ES-I3 (cell line): ENCODE measurements around the gene INHA.

Experiments used
- H3K36me3 ChIP-seq: 2 replicates; pipeline ENCODE4 v1.6.1; 2013; ENCODE audit warnings: mild to moderate bottlenecking, low read length, control low read depth, moderate library complexity; ENCODE audit not compliant: insufficient read depth
- H3K4me1 ChIP-seq: 2 replicates; pipeline ENCODE4 v1.6.1; 2013; ENCODE audit warnings: mild to moderate bottlenecking, control low read depth, low read length; ENCODE audit not compliant: insufficient read depth
- H3K9ac ChIP-seq: 2 replicates; pipeline ENCODE4 v1.6.1; 2013; ENCODE audit warnings: low read depth, mild to moderate bottlenecking, low read length, moderate library complexity
- H3K9me3 ChIP-seq: 2 replicates; pipeline ENCODE4 v1.6.1; 2013; ENCODE audit warnings: mild to moderate bottlenecking, low read length, moderate library complexity; ENCODE audit not compliant: control insufficient read depth, insufficient read depth

Gene INHA

GRCh38 chr2:219560037-219560892 is 11.8 kb upstream of the INHA start:
- no peak overlapping the region for H3K9ac ChIP-seq
- H3K9me3 ChIP-seq = no peaks in the 10 kb centered on the region
- peaks cover 46% of the 10 kb centered on the region for H3K4me1 ChIP-seq
- peaks cover 7% of the 10 kb centered on the region; the same call in 1 of the 2 replicates for H3K36me3 ChIP-seq

GRCh38 chr2:219560893-219561178 is 11.3 kb upstream of the INHA start:
- Histone ChIP-seq H3K4me1 (peaks cover 48% of the 10 kb centered on the region), H3K9ac (no peak overlapping the region), H3K36me3 (peaks cover 7% of the 10 kb centered on the region; the same call in 1 of the 2 replicates), H3K9me3 (no peaks in the 10 kb centered on the region)

- H3K4me1 ChIP-seq = peaks cover 53% of the 10 kb centered on the region
- no peak overlapping the region for H3K9ac ChIP-seq
- H3K36me3 ChIP-seq = peaks cover 7% of the 10 kb centered on the region; the same call in 1 of the 2 replicates
- no peaks in the 10 kb centered on the region for H3K9me3 ChIP-seq
These were observed 10.7 kb upstream of the INHA start for GRCh38 chr2:219561179-219562048.

GRCh38 chr2:219562049-219563020 is 9.8 kb upstream of the INHA start:
- H3K9ac ChIP-seq = no peak overlapping the region
- peaks cover 7% of the 10 kb centered on the region for H3K36me3 ChIP-seq
- H3K4me1 ChIP-seq = peaks cover 53% of the 10 kb centered on the region
- H3K9me3 ChIP-seq = no peaks in the 10 kb centered on the region

- H3K9ac ChIP-seq = no peak overlapping the region
- H3K36me3 ChIP-seq = peaks cover 7% of the 10 kb centered on the region
- peaks cover 53% of the 10 kb centered on the region for H3K4me1 ChIP-seq
These were observed 8.7 kb upstream of the INHA start for GRCh38 chr2:219563271-219563928.

GRCh38 chr2:219565130-219566080 is 6.7 kb upstream of the INHA start:
- peaks cover 11% of the 10 kb centered on the region for H3K36me3 ChIP-seq

More at GRCh38 chr2:219563271-219563928, 8.7 kb upstream of the INHA start:
- H3K9me3 ChIP-seq = no peaks in the 10 kb centered on the region

GRCh38 chr2:219566640-219567039 is 5.5 kb upstream of the INHA start:
- Histone ChIP-seq H3K9ac (no peak overlapping the region), H3K4me1 (peaks cover 40% of the 10 kb centered on the region), H3K36me3 (peaks cover 11% of the 10 kb centered on the region), H3K9me3 (no peaks in the 10 kb centered on the region)

More at GRCh38 chr2:219565130-219566080, 6.7 kb upstream of the INHA start:
- Histone ChIP-seq H3K4me1 (peaks cover 51% of the 10 kb centered on the region), H3K9ac (no peak overlapping the region), H3K9me3 (no peaks in the 10 kb centered on the region)

- H3K9ac ChIP-seq = no peak overlapping the region
- H3K36me3 ChIP-seq = peaks cover 11% of the 10 kb centered on the region
- peaks cover 40% of the 10 kb centered on the region for H3K4me1 ChIP-seq
- H3K9me3 ChIP-seq = no peaks in the 10 kb centered on the region
These were observed 5.0 kb upstream of the INHA start for GRCh38 chr2:219567131-219567530.

GRCh38 chr2:219567791-219568361 is 4.2 kb upstream of the INHA start:
- H3K9ac ChIP-seq = no peak overlapping the region
- H3K4me1 ChIP-seq = peaks cover 39% of the 10 kb centered on the region
- peaks cover 11% of the 10 kb centered on the region for H3K36me3 ChIP-seq

GRCh38 chr2:219569041-219569440 is 3.1 kb upstream of the INHA start:
- Histone ChIP-seq H3K9me3 (no peaks in the 10 kb centered on the region), H3K9ac (no peak overlapping the region), H3K36me3 (peaks cover 10% of the 10 kb centered on the region), H3K4me1 (peaks cover 42% of the 10 kb centered on the region)

More at GRCh38 chr2:219567791-219568361, 4.2 kb upstream of the INHA start:
- H3K9me3 ChIP-seq = no peaks in the 10 kb centered on the region

GRCh38 chr2:219569635-219570034 is 2.5 kb upstream of the INHA start:
- peaks cover 4% of the 10 kb centered on the region; the same call in 1 of the 2 replicates for H3K36me3 ChIP-seq
- H3K9me3 ChIP-seq = no peaks in the 10 kb centered on the region
- peaks cover 36% of the 10 kb centered on the region for H3K4me1 ChIP-seq
- peak overlapping the region; percentile 76; the same call in 1 of the 2 replicates for H3K9ac ChIP-seq

GRCh38 chr2:219570194-219570923 is 1.8 kb upstream of the INHA start:
- H3K9me3 ChIP-seq = no peaks in the 10 kb centered on the region
- H3K4me1 ChIP-seq = peaks cover 30% of the 10 kb centered on the region
- peaks cover 4% of the 10 kb centered on the region; the same call in 1 of the 2 replicates for H3K36me3 ChIP-seq
- peak overlapping the region; percentile 76 for H3K9ac ChIP-seq
